GM23338 (cell line): Measurements from ENCODE around the gene FHOD1. TPM values are rescaled to one million over a fixed set of nuclear protein-coding genes. Genes with fewer than 3 reads are reported as not detected.

Experiments
- ATAC-seq: fragments of 200-7000 bp; cut with Tn5 transposase; 3 replicates; pipeline ENCODE4 v1.9.1; 2020
- DNase-seq: peaks from one replicate; pipeline ENCODE4 v3.0.0-alpha.2; 2015; ENCODE audit warnings: low spot score
- H2AFZ ChIP-seq: fragments of 200-600 bp; sonication (generic); 2 replicates; pipeline ENCODE4 v1.8.0; 2016; ENCODE audit warnings: antibody characterized with exemption, mild to moderate bottlenecking, moderate library complexity
- H3F3A ChIP-seq: fragments of 200-600 bp; sonication (generic); replicated peaks from 2 replicates; pipeline ENCODE4 v1.8.0; 2017; ENCODE audit warnings: antibody characterized with exemption, mixed run types, low read depth
- H3K27ac ChIP-seq: fragments of 200-600 bp; sonication (generic); 2 replicates; pipeline ENCODE4 v1.6.1; 2016; ENCODE audit warnings: low read depth
- H3K27me3 ChIP-seq: fragments of 200-600 bp; sonication (generic); 2 replicates; pipeline ENCODE4 v1.8.0; 2016; ENCODE audit warnings: mild to moderate bottlenecking, mixed run types, moderate library complexity; ENCODE audit not compliant: insufficient read depth
- H3K36me3 ChIP-seq: fragments of 200-600 bp; sonication (generic); 2 replicates; pipeline ENCODE4 v1.8.0; 2016; ENCODE audit warnings: mild to moderate bottlenecking; ENCODE audit not compliant: insufficient read depth
- H3K4me1 ChIP-seq: fragments of 200-600 bp; sonication (generic); 2 replicates; pipeline ENCODE4 v1.8.0; 2016; ENCODE audit warnings: mild to moderate bottlenecking, moderate library complexity; ENCODE audit not compliant: insufficient read depth
- H3K4me2 ChIP-seq: fragments of 200-600 bp; sonication (generic); 2 replicates; pipeline ENCODE4 v1.7.1; 2017; ENCODE audit warnings: mixed run types
- H3K4me3 ChIP-seq: fragments of 200-600 bp; sonication (generic); 2 replicates; pipeline ENCODE4 v1.6.1; 2016; ENCODE audit warnings: mixed run types
- H3K79me2 ChIP-seq: fragments of 200-600 bp; sonication (generic); replicated peaks from 2 replicates; pipeline ENCODE4 v1.8.0; 2017; ENCODE audit warnings: mild to moderate bottlenecking; ENCODE audit not compliant: insufficient read depth
- H3K9me2 ChIP-seq: fragments of 200-600 bp; sonication (generic); 2 replicates; pipeline ENCODE4 v1.8.0; 2017; ENCODE audit not compliant: insufficient read depth
- H4K20me1 ChIP-seq: fragments of 200-600 bp; sonication (generic); replicated peaks from 2 replicates; pipeline ENCODE4 v1.8.0; 2017; ENCODE audit warnings: mild to moderate bottlenecking; ENCODE audit not compliant: insufficient read depth
- H3K27ac Mint-ChIP-seq: 2 replicates; pipeline ENCODE4 v1.8.0; 2020; ENCODE audit warnings: inconsistent platforms, mild to moderate bottlenecking, moderate library complexity, mixed read lengths
- H3K27me3 Mint-ChIP-seq: 3 replicates; pipeline ENCODE4 v1.8.0; 2022; ENCODE audit warnings: low read depth, mild to moderate bottlenecking, moderate library complexity, mixed read lengths, inconsistent platforms; ENCODE audit not compliant: insufficient read depth, poor library complexity
- H3K36me3 Mint-ChIP-seq: 3 replicates; pipeline ENCODE4 v1.8.0; 2021; ENCODE audit warnings: low read depth, mild to moderate bottlenecking, inconsistent platforms, moderate library complexity, mixed read lengths
- H3K4me1 Mint-ChIP-seq: 3 replicates; pipeline ENCODE4 v1.8.0; 2020; ENCODE audit warnings: mild to moderate bottlenecking, inconsistent platforms, mixed read lengths
- H3K4me3 Mint-ChIP-seq: 3 replicates; pipeline ENCODE4 v1.8.0; 2021; ENCODE audit warnings: moderate library complexity, mild to moderate bottlenecking, inconsistent platforms, mixed read lengths
- H3K9me3 Mint-ChIP-seq: 3 replicates; pipeline ENCODE4 v1.8.0; 2020; ENCODE audit warnings: moderate library complexity, mild to moderate bottlenecking, inconsistent platforms, mixed read lengths
- CREB1 ChIP-seq: fragments of 250-450 bp; sonication (Bioruptor Pico); IDR thresholded peaks from 2 replicates; pipeline ENCODE4 v1.5.0; 2020; ENCODE audit warnings: low read depth, mild to moderate bottlenecking, moderate library complexity
- EZH2 ChIP-seq: fragments of 200-600 bp; sonication (generic); IDR thresholded peaks from one replicate; pipeline ENCODE4 v1.8.0; 2017; ENCODE audit warnings: antibody characterized with exemption, mild to moderate bottlenecking, low read depth; ENCODE audit not compliant: unreplicated experiment
- EZH2phosphoT487 ChIP-seq: fragments of 200-600 bp; sonication (generic); IDR thresholded peaks from one replicate; pipeline ENCODE4 v1.8.1; 2018; ENCODE audit warnings: antibody characterized with exemption; ENCODE audit not compliant: unreplicated experiment
- JUNB ChIP-seq: IDR thresholded peaks from one replicate; pipeline ENCODE4 v1.6.1; 2016; ENCODE audit warnings: antibody characterized with exemption; ENCODE audit not compliant: unreplicated experiment
- POLR2AphosphoS5 ChIP-seq: IDR thresholded peaks from 2 replicates; pipeline ENCODE4 v1.6.1; 2016; ENCODE audit warnings: antibody characterized with exemption, low read depth
- STAT1 ChIP-seq: IDR thresholded peaks from one replicate; pipeline ENCODE4 v1.6.1; 2016; ENCODE audit warnings: antibody characterized with exemption; ENCODE audit not compliant: unreplicated experiment
- ZNF331 ChIP-seq: fragments of 250-450 bp; sonication (Bioruptor Pico); IDR thresholded peaks from 2 replicates; pipeline ENCODE4 v1.5.0; 2020; ENCODE audit warnings: low read depth, mild to moderate bottlenecking, moderate library complexity
- polyA plus RNA-seq: library from polyadenylated mRNA; unstranded; fragments of >200 nt; fragmentation: Nextera tagmentation; extraction: Ambion mirVana; gene quantifications from 2 replicates; pipeline ENCODE4 v1.2.1, GENCODE V29; 2016
- total RNA-seq: library from RNA; depleted of rRNA; stranded (reverse); fragments of >200 nt; shearing (Covaris generic); gene quantifications from 2 replicates; pipeline ENCODE4 v1.2.3, GENCODE V29; 2014
- TF ChIP-seq, protein P1 (sequence below): IDR thresholded peaks from one replicate; pipeline ENCODE4 v1.6.1; 2018; ENCODE audit warnings: antibody characterized with exemption; ENCODE audit not compliant: unreplicated experiment
- TF ChIP-seq, protein P2 (sequence below): IDR thresholded peaks from 2 replicates; pipeline ENCODE4 v1.6.1; 2016; ENCODE audit warnings: antibody characterized with exemption

Gene FHOD1
- total and polyA plus RNA-seq, 2 experiments from 2014 or later: 26.2 to 52.7 TPM

DNA sequence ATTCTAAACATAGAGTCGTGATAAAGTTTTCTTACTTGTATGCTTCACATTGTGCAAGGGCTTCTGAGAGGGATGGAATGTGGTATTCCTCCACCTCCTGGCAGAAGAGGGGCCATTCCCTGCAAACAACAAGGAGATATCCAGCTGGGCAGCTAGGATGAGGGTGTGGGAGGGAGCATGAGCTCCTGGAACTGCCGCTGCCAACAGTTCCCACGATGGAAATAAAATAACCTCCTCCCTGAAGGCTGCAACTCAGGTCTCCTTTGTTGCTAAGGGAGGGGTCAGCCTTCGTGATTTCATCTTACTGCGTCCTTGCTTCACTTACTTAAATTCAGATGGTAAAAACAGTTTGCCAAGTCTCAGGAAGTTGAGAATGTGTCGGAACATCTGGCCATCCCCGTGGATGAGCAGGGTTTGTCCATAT lies 47.7 kb upstream of the FHOD1 start:
- H3K9me3 Mint-ChIP-seq: no peaks in the 10 kb centered on the region
- Histone ChIP-seq H2AFZ (no peak overlapping the region), H3K79me2 (no peaks in the 10 kb centered on the region), H3K27ac (no peak overlapping the region), H4K20me1 (no peaks in the 10 kb centered on the region), H3K4me3 (no peak overlapping the region), H3F3A (no peaks in the 10 kb centered on the region), H3K4me1 (no peaks in the 10 kb centered on the region), H3K9me2 (no peaks in the 10 kb centered on the region), H3K4me2 (no peak overlapping the region), H3K27me3 (no peaks in the 10 kb centered on the region), H3K36me3 (no peaks in the 10 kb centered on the region)
- ATAC-seq (peak; percentile 58), DNase-seq (no peak)
- H3K4me3 Mint-ChIP-seq: no peak overlapping the region
- peaks cover 7% of the 10 kb centered on the region for H3K27me3 Mint-ChIP-seq
- H3K4me1 Mint-ChIP-seq: peaks cover 6% of the 10 kb centered on the region
- H3K27ac Mint-ChIP-seq: no peak overlapping the region
- no peaks in the 10 kb centered on the region; the same call in 2 of the 3 replicates for H3K36me3 Mint-ChIP-seq
- TF ChIP-seq EZH2phosphoT487 (no peak), POLR2AphosphoS5 (no peak), EZH2 (no peak)
- TF ChIP-seq, protein P1, sequence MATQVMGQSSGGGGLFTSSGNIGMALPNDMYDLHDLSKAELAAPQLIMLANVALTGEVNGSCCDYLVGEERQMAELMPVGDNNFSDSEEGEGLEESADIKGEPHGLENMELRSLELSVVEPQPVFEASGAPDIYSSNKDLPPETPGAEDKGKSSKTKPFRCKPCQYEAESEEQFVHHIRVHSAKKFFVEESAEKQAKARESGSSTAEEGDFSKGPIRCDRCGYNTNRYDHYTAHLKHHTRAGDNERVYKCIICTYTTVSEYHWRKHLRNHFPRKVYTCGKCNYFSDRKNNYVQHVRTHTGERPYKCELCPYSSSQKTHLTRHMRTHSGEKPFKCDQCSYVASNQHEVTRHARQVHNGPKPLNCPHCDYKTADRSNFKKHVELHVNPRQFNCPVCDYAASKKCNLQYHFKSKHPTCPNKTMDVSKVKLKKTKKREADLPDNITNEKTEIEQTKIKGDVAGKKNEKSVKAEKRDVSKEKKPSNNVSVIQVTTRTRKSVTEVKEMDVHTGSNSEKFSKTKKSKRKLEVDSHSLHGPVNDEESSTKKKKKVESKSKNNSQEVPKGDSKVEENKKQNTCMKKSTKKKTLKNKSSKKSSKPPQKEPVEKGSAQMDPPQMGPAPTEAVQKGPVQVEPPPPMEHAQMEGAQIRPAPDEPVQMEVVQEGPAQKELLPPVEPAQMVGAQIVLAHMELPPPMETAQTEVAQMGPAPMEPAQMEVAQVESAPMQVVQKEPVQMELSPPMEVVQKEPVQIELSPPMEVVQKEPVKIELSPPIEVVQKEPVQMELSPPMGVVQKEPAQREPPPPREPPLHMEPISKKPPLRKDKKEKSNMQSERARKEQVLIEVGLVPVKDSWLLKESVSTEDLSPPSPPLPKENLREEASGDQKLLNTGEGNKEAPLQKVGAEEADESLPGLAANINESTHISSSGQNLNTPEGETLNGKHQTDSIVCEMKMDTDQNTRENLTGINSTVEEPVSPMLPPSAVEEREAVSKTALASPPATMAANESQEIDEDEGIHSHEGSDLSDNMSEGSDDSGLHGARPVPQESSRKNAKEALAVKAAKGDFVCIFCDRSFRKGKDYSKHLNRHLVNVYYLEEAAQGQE: no peak
- TF ChIP-seq, protein P2, sequence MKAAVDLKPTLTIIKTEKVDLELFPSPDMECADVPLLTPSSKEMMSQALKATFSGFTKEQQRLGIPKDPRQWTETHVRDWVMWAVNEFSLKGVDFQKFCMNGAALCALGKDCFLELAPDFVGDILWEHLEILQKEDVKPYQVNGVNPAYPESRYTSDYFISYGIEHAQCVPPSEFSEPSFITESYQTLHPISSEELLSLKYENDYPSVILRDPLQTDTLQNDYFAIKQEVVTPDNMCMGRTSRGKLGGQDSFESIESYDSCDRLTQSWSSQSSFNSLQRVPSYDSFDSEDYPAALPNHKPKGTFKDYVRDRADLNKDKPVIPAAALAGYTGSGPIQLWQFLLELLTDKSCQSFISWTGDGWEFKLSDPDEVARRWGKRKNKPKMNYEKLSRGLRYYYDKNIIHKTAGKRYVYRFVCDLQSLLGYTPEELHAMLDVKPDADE: no peak

DNA sequence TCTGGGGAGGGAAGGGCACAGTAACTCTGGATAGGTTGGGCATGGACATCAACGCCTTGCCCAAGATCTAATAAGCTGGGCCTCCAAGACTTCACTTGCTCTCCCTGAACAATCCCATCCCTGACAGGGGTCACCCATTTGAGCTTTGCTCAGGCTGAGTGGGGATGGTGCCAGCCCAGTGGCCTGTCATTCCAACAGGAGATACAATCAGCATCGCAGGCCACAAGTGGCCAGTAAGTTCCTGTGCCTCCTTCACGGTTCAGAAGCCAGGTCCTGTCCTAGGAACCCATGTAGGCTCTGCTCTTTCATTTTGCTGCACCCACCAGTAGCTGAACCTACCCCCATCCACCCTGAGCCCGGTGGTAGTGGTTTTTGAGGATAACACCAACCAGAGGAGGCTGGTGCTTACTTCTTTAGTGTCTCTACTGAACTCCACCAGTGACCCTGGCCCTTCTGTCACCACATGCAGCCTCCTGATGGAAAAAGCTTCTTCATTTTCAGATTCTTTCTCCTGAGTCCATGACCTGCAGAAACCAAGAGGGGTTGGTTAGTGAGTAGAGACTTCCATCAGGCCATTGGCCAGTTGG lies 47.0 kb upstream of the FHOD1 start:
- Histone ChIP-seq H3K27ac (no peak overlapping the region), H2AFZ (no peak overlapping the region), H3K9me2 (no peaks in the 10 kb centered on the region), H4K20me1 (no peaks in the 10 kb centered on the region), H3K4me2 (no peak overlapping the region), H3K4me3 (no peak overlapping the region), H3K4me1 (no peaks in the 10 kb centered on the region), H3F3A (no peaks in the 10 kb centered on the region), H3K36me3 (no peaks in the 10 kb centered on the region), H3K27me3 (no peaks in the 10 kb centered on the region), H3K79me2 (no peaks in the 10 kb centered on the region)
- H3K9me3 Mint-ChIP-seq: no peaks in the 10 kb centered on the region
- H3K27me3 Mint-ChIP-seq: peaks cover 7% of the 10 kb centered on the region
- H3K4me3 Mint-ChIP-seq: no peak overlapping the region
- H3K36me3 Mint-ChIP-seq: no peaks in the 10 kb centered on the region; the same call in 2 of the 3 replicates
- no peak overlapping the region for H3K27ac Mint-ChIP-seq
- DNase-seq (no peak), ATAC-seq (no peak)
- peaks cover 6% of the 10 kb centered on the region for H3K4me1 Mint-ChIP-seq
- TF ChIP-seq ZNF331 (CRISPR knock-in tag) (no peak), EZH2 (no peak), CREB1 (CRISPR knock-in tag) (no peak), JUNB (no peak), STAT1 (no peak)
- TF ChIP-seq, protein P1: no peak
